Endothelial cell of hepatic sinusoid (primary cell): ENCODE results near the gene DAB1.
"Not testable (repeated sequence)": the region's sequence is repeated elsewhere in the genome, so short reads cannot be mapped to it uniquely, and the experiment has no call there.

Experiments used
- in situ Hi-C: cut with HindIII; loops from 2 replicates; pipeline ENCODE4 v1.10.0; 2017; ENCODE audit warnings: low sequenced_read_pairs

The DAB1 gene

GRCh38 chr1:57363643-57364042, 60.2 kb downstream of the DAB1 start:
- in situ Hi-C loops: no loop called here

GRCh38 chr1:57363165-57363564, 60.7 kb downstream of the DAB1 start:
- in situ Hi-C loops: no loop called here

- in situ Hi-C loops: no loop called here
Measured at GRCh38 chr1:57362480-57362879, 61.4 kb downstream of the DAB1 start.

- in situ Hi-C loops: no loop called here
Measured at GRCh38 chr1:57361516-57361915, 62.3 kb downstream of the DAB1 start.

- in situ Hi-C loops: no loop called here
Measured at GRCh38 chr1:57360846-57361407, 62.9 kb downstream of the DAB1 start.

- in situ Hi-C loops: no loop called here
Measured at GRCh38 chr1:57357462-57357861, 66.4 kb downstream of the DAB1 start.

GRCh38 chr1:57353654-57354053, 70.2 kb downstream of the DAB1 start:
- in situ Hi-C loops: no loop called here

GRCh38 chr1:57350610-57351009, 73.2 kb downstream of the DAB1 start:
- in situ Hi-C loops: no loop called here

GRCh38 chr1:57348921-57349320, 74.9 kb downstream of the DAB1 start:
- in situ Hi-C loops: no loop called here

- in situ Hi-C loops: no loop called here
Measured at GRCh38 chr1:57345916-57346315, 77.9 kb downstream of the DAB1 start.

GRCh38 chr1:57344265-57344664, 79.6 kb downstream of the DAB1 start:
- in situ Hi-C loops: no loop called here

- in situ Hi-C loops: not testable (repeated sequence)
Measured at GRCh38 chr1:57343298-57343915, 80.5 kb downstream of the DAB1 start.

- in situ Hi-C loops: no loop called here
Measured at GRCh38 chr1:57341721-57342120, 82.1 kb downstream of the DAB1 start.

GRCh38 chr1:57340334-57341070, 83.4 kb downstream of the DAB1 start:
- in situ Hi-C loops: no loop called here

- in situ Hi-C loops: no loop called here
Measured at GRCh38 chr1:57337623-57338022, 86.2 kb downstream of the DAB1 start.

- in situ Hi-C loops: no loop called here
Measured at GRCh38 chr1:57336793-57337192, 87.1 kb downstream of the DAB1 start.

GRCh38 chr1:57331620-57332019, 92.2 kb downstream of the DAB1 start:
- in situ Hi-C loops: no loop called here

GRCh38 chr1:57329937-57330336, 93.9 kb downstream of the DAB1 start:
- in situ Hi-C loops: no loop called here

- in situ Hi-C loops: no loop called here
Measured at GRCh38 chr1:57329001-57329527, 94.8 kb downstream of the DAB1 start.

- in situ Hi-C loops: no loop called here
Measured at GRCh38 chr1:57327946-57328345, 95.9 kb downstream of the DAB1 start.

- in situ Hi-C loops: no loop called here
Measured at GRCh38 chr1:57327336-57327735, 96.5 kb downstream of the DAB1 start.

GRCh38 chr1:57325536-57325935, 98.3 kb downstream of the DAB1 start:
- in situ Hi-C loops: no loop called here
